H9 (cell line): Measurements from ENCODE around the gene CTDSPL2. TPM values are rescaled to one million over a fixed set of nuclear protein-coding genes. Genes with fewer than 3 reads are reported as not detected.

ENCODE experiments used
- DNase-seq: peaks from one replicate; pipeline ENCODE4 v3.0.0-alpha.2; 2017
- H2AFZ ChIP-seq: one replicate; pipeline ENCODE4 v1.6.1; 2013; ENCODE audit warnings: mild to moderate bottlenecking, low read length, control low read depth, moderate library complexity
- H2AK5ac ChIP-seq: 2 replicates; pipeline ENCODE4 v1.6.1; 2013; ENCODE audit warnings: low read length, control low read depth, mixed read lengths; ENCODE audit not compliant: insufficient read length
- H2BK120ac ChIP-seq: one replicate; pipeline ENCODE4 v1.6.1; 2013; ENCODE audit warnings: low read depth, mild to moderate bottlenecking, low read length, control low read depth, inconsistent platforms; ENCODE audit not compliant: poor library complexity, severe bottlenecking
- H2BK12ac ChIP-seq: 2 replicates; pipeline ENCODE4 v1.6.1; 2013; ENCODE audit warnings: low read length, control low read depth, mixed read lengths, low read depth; ENCODE audit not compliant: insufficient read length
- H2BK15ac ChIP-seq: 2 replicates; pipeline ENCODE4 v1.6.1; 2013; ENCODE audit warnings: low read depth, low read length, control low read depth
- H2BK20ac ChIP-seq: one replicate; pipeline ENCODE4 v1.6.1; 2013; ENCODE audit warnings: low read depth, mild to moderate bottlenecking, low read length, control low read depth, inconsistent platforms; ENCODE audit not compliant: poor library complexity, severe bottlenecking
- H2BK5ac ChIP-seq: 2 replicates; pipeline ENCODE4 v1.6.1; 2013; ENCODE audit warnings: low read length, control low read depth, mixed read lengths; ENCODE audit not compliant: insufficient read length
- H3K14ac ChIP-seq: 2 replicates; pipeline ENCODE4 v1.6.1; 2013; ENCODE audit warnings: low read length, control low read depth; ENCODE audit not compliant: insufficient read depth
- H3K18ac ChIP-seq: 2 replicates; pipeline ENCODE4 v1.6.1; 2013; ENCODE audit warnings: low read depth, mild to moderate bottlenecking, mixed read lengths, low read length, control low read depth; ENCODE audit not compliant: insufficient read length
- H3K23ac ChIP-seq: 2 replicates; pipeline ENCODE4 v1.6.1; 2013; ENCODE audit warnings: low read length, control low read depth, mixed read lengths, low read depth; ENCODE audit not compliant: insufficient read length
- H3K23me2 ChIP-seq: 2 replicates; pipeline ENCODE4 v1.6.1; 2013; ENCODE audit warnings: low read depth, mild to moderate bottlenecking, mixed read lengths, low read length, control low read depth; ENCODE audit not compliant: insufficient read length, poor library complexity, severe bottlenecking
- H3K27ac ChIP-seq: 2 replicates; pipeline ENCODE4 v1.5.1; 2013; ENCODE audit warnings: low read length, control low read depth, mixed read lengths, low read depth; ENCODE audit not compliant: insufficient read length
- H3K27me3 ChIP-seq: 2 replicates; pipeline ENCODE4 v1.6.1; 2013; ENCODE audit warnings: low read length, control low read depth, inconsistent platforms; ENCODE audit not compliant: insufficient read depth
- H3K4ac ChIP-seq: 2 replicates; pipeline ENCODE4 v1.6.1; 2013; ENCODE audit warnings: low read depth, mild to moderate bottlenecking, control low read depth, inconsistent platforms, low read length, moderate library complexity
- H3K4me1 ChIP-seq: 2 replicates; pipeline ENCODE4 v1.6.1; 2013; ENCODE audit warnings: low read length, control low read depth, inconsistent platforms; ENCODE audit not compliant: insufficient read depth
- H3K4me2 ChIP-seq: 2 replicates; pipeline ENCODE4 v1.6.1; 2013; ENCODE audit warnings: low read length, control low read depth, mixed read lengths; ENCODE audit not compliant: insufficient read length, insufficient read depth
- H3K56ac ChIP-seq: 2 replicates; pipeline ENCODE4 v1.6.1; 2013; ENCODE audit warnings: low read depth, mild to moderate bottlenecking, mixed read lengths, low read length, control low read depth; ENCODE audit not compliant: insufficient read length
- H3K79me1 ChIP-seq: 2 replicates; pipeline ENCODE4 v1.6.1; 2013; ENCODE audit warnings: low read depth, mild to moderate bottlenecking, moderate library complexity, low read length, control low read depth, inconsistent platforms; ENCODE audit not compliant: insufficient read depth, poor library complexity, severe bottlenecking
- H3K79me2 ChIP-seq: 2 replicates; pipeline ENCODE4 v1.6.1; 2013; ENCODE audit warnings: low read length, control low read depth, inconsistent platforms; ENCODE audit not compliant: insufficient read depth
- H3K9ac ChIP-seq: 2 replicates; pipeline ENCODE4 v1.6.1; 2013; ENCODE audit warnings: low read length, control low read depth, mixed read lengths; ENCODE audit not compliant: insufficient read length; ENCODE audit errors: extremely low read depth
- H3K9me3 ChIP-seq: one replicate; pipeline ENCODE4 v1.6.1; 2013; ENCODE audit warnings: low read depth, low read length, inconsistent platforms; ENCODE audit not compliant: control insufficient read depth
- H3T11ph ChIP-seq: one replicate; pipeline ENCODE4 v1.6.1; 2013; ENCODE audit warnings: mild to moderate bottlenecking, low read length, control low read depth, inconsistent platforms
- H4K20me1 ChIP-seq: one replicate; pipeline ENCODE4 v1.6.1; 2013; ENCODE audit not compliant: control insufficient read depth, insufficient read length, insufficient read depth
- H4K5ac ChIP-seq: 2 replicates; pipeline ENCODE4 v1.6.1; 2013; ENCODE audit warnings: low read depth, mild to moderate bottlenecking, mixed read lengths, low read length, control low read depth; ENCODE audit not compliant: insufficient read length
- H4K8ac ChIP-seq: replicated peaks from 2 replicates; pipeline ENCODE4 v1.6.1; 2013; ENCODE audit warnings: low read length, control low read depth, mixed read lengths, low read depth; ENCODE audit not compliant: insufficient read length
- H4K91ac ChIP-seq: 2 replicates; pipeline ENCODE4 v1.6.1; 2013; ENCODE audit warnings: low read depth, mild to moderate bottlenecking, moderate library complexity, mixed read lengths, low read length, control low read depth; ENCODE audit not compliant: insufficient read length
- H3K27ac Mint-ChIP-seq, 3 experiments: 2 replicates in 2 of 3; 3 replicates in 1 of 3; pipeline ENCODE4 v1.8.0; 2020 to 2021; ENCODE audit warnings: mixed read lengths in 3 of 3, mild to moderate bottlenecking in 1 of 3, moderate library complexity in 1 of 3
- H3K27me3 Mint-ChIP-seq: 2 replicates; pipeline ENCODE4 v1.8.0; 2021; ENCODE audit warnings: low read depth, mild to moderate bottlenecking, moderate library complexity, mixed read lengths
- H3K36me3 Mint-ChIP-seq, 3 experiments: 2 replicates in 2 of 3; 3 replicates in 1 of 3; pipeline ENCODE4 v1.8.0; 2020 to 2021; ENCODE audit warnings: low read depth in 3 of 3, mixed read lengths in 3 of 3; ENCODE audit not compliant: insufficient read depth in 1 of 3
- H3K4me1 Mint-ChIP-seq, 2 experiments: 2 replicates each; pipeline ENCODE4 v1.8.0; 2020; ENCODE audit warnings: mixed read lengths in 2 of 2
- H3K4me3 Mint-ChIP-seq, 2 experiments: 2 replicates in 1 of 2; 3 replicates in 1 of 2; pipeline ENCODE4 v1.8.0; 2020 to 2021; ENCODE audit warnings: mild to moderate bottlenecking in 2 of 2, mixed read lengths in 2 of 2, moderate library complexity in 1 of 2
- H3K9me3 Mint-ChIP-seq, 2 experiments: 2 replicates in 1 of 2; 3 replicates in 1 of 2; pipeline ENCODE4 v1.8.0; 2020; ENCODE audit warnings: mild to moderate bottlenecking in 2 of 2, mixed read lengths in 2 of 2, moderate library complexity in 1 of 2
- CTCF ChIP-seq: fragments of 200-600 bp; sonication (generic); conservative IDR thresholded peaks from 3 replicates; pipeline ENCODE4 v1.8.0; 2021; ENCODE audit warnings: antibody characterized with exemption, mild to moderate bottlenecking
- WGBS: extraction: QIAGEN DNeasy Blood & Tissue Kit; methylation state at CpG from one replicate; pipeline ENCODE4 v1.1.7; 2013; ENCODE audit warnings: missing lambda C conversion rate, low lambda C conversion rate, mixed read lengths; ENCODE audit not compliant: insufficient read length; ENCODE audit errors: extremely low coverage; 5-methylcytosine and 5-hydroxymethylcytosine counted together
- total RNA-seq: library from RNA; stranded (reverse); gene quantifications from 2 replicates; pipeline ENCODE4 v1.2.1, GENCODE V29; 2021

CTDSPL2 gene
- total RNA-seq, 1 experiment from 2014 or later = 78.8 TPM

- H3K18ac ChIP-seq = no peak overlapping the region
- no peak for DNase-seq
- H3K4me3 Mint-ChIP-seq = no peak overlapping the region
Measured at GRCh38 chr15:44489464-44489863, 62.0 kb downstream of the CTDSPL2 start.

More at GRCh38 chr15:44489464-44489863, 62.0 kb downstream of the CTDSPL2 start:
- no peak overlapping the region for H2BK15ac ChIP-seq
- Mint-ChIP-seq H3K4me1 (no peaks in the 10 kb centered on the region), H3K36me3 (peaks cover 12 to 60% (median 51%) of the 10 kb centered on the region in 3 experiments; a peak in 6 of 7 replicates), H3K9me3 (no peaks in the 10 kb centered on the region), H3K27ac (peak overlapping the region in 2 of 3 experiments; percentile 16 to 17; a peak in 2 of 7 replicates), H3K27me3 (no peaks in the 10 kb centered on the region)
- no peaks in the 10 kb centered on the region for H3K79me2 ChIP-seq
- no peaks in the 10 kb centered on the region for H3K27me3 ChIP-seq
- no peaks in the 10 kb centered on the region for H3K79me1 ChIP-seq
- WGBS = no CpG with 5 or more reads among the region's 1 CpG
- H2BK5ac ChIP-seq = no peak overlapping the region
- H3K14ac ChIP-seq = no peak overlapping the region
- H3T11ph ChIP-seq = no peak overlapping the region
- TF ChIP-seq CTCF = no peak
- H3K9me3 ChIP-seq = no peaks in the 10 kb centered on the region
- H3K23ac ChIP-seq = no peak overlapping the region
- no peak overlapping the region for H2BK20ac ChIP-seq
- no peak overlapping the region for H3K9ac ChIP-seq
- H4K5ac ChIP-seq = no peak overlapping the region
- H3K56ac ChIP-seq = no peak overlapping the region
- no peaks in the 10 kb centered on the region for H3K23me2 ChIP-seq
- H4K91ac ChIP-seq = no peak overlapping the region
- H2AK5ac ChIP-seq = no peak overlapping the region
- no peak overlapping the region for H3K27ac ChIP-seq
- H3K4me2 ChIP-seq = no peak overlapping the region
- H2BK120ac ChIP-seq = no peak overlapping the region
- H4K20me1 ChIP-seq = no peaks in the 10 kb centered on the region
- no peak overlapping the region for H4K8ac ChIP-seq
- no peak overlapping the region for H2BK12ac ChIP-seq
- no peak overlapping the region for H2AFZ ChIP-seq
- no peak overlapping the region for H3K4ac ChIP-seq
- no peaks in the 10 kb centered on the region for H3K4me1 ChIP-seq
